ENCODE measurements around the gene APPL1. TPM values are rescaled to one million over a fixed set of nuclear protein-coding genes. Genes with fewer than 3 reads are reported as not detected.

Gene APPL1, protein sequence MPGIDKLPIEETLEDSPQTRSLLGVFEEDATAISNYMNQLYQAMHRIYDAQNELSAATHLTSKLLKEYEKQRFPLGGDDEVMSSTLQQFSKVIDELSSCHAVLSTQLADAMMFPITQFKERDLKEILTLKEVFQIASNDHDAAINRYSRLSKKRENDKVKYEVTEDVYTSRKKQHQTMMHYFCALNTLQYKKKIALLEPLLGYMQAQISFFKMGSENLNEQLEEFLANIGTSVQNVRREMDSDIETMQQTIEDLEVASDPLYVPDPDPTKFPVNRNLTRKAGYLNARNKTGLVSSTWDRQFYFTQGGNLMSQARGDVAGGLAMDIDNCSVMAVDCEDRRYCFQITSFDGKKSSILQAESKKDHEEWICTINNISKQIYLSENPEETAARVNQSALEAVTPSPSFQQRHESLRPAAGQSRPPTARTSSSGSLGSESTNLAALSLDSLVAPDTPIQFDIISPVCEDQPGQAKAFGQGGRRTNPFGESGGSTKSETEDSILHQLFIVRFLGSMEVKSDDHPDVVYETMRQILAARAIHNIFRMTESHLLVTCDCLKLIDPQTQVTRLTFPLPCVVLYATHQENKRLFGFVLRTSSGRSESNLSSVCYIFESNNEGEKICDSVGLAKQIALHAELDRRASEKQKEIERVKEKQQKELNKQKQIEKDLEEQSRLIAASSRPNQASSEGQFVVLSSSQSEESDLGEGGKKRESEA
- total RNA-seq: 10 to 100 TPM; 26.3 to 47.0 (median 33.9) TPM
- long read RNA-seq, donor 1, full-length matches to known transcripts: 12 of 26 reads
- long read RNA-seq, donor 1, partial matches to known transcripts: 11 of 26 reads
- long read RNA-seq, donor 1, other reads (novel, unspliced or antisense): 3 of 26 reads
- long read RNA-seq, donor 2, partial matches to known transcripts: 10 of 12 reads
- long read RNA-seq, donor 2, other reads (novel, unspliced or antisense): 2 of 12 reads

DNA sequence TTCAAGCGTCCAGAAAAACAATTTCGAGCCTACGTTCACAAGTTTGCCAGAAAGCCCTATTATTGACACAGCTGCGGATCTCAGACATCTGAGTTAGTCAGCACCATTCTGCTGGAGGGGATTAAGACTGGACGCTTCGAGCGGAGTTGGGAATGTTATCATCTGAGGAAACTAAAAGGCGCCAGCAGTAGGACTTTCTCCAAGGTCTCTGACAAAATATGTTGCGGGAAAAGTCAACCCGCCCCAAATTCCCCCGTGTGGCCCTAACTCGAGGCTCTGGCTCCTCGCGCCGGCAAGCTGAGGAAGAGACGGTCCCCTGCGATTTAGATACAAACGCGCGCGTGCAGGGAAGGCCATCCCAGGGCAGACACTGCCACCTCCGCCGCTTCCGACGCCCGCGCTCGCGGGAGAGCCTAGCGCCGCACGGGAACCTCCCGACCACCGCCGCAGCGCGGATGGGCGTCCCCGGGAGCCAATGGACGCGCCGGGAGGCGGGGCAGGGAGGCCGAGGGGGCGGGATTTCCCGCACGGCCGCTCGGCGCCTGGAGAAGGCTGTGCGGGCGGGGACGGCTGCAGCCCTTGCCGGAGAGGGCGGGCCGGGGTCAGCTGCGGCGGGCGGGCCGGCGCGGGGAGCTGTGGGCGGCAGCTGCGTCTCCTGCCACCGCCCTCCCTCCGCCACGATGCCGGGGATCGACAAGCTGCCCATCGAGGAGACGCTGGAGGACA is at the start of gene APPL1:
Gene APPL1, plus strand, starts transcription at position 526 of the 726 bp plus-strand sequence. Its CDS starts 155 bp downstream, at position 681.
- H3K9me3 ChIP-seq: no peaks in the 10 kb centered on the region
- intact Hi-C loops (cut with DNase I, micrococcal nuclease): no loop called here
- peak within 1 kb of the TSS; percentile 54 for H3K4me3 ChIP-seq
- TF ChIP-seq, protein P1, sequence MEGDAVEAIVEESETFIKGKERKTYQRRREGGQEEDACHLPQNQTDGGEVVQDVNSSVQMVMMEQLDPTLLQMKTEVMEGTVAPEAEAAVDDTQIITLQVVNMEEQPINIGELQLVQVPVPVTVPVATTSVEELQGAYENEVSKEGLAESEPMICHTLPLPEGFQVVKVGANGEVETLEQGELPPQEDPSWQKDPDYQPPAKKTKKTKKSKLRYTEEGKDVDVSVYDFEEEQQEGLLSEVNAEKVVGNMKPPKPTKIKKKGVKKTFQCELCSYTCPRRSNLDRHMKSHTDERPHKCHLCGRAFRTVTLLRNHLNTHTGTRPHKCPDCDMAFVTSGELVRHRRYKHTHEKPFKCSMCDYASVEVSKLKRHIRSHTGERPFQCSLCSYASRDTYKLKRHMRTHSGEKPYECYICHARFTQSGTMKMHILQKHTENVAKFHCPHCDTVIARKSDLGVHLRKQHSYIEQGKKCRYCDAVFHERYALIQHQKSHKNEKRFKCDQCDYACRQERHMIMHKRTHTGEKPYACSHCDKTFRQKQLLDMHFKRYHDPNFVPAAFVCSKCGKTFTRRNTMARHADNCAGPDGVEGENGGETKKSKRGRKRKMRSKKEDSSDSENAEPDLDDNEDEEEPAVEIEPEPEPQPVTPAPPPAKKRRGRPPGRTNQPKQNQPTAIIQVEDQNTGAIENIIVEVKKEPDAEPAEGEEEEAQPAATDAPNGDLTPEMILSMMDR (IDR thresholded peaks at IDR 0.05): no peak
- DNase-seq (peak; percentile 92 to 97 (median 94)), ATAC-seq (peak; percentile 96)
- H3K36me3 ChIP-seq (ENCODE audit: low read depth): no peaks in the 10 kb centered on the region
- peaks cover 14% of the 10 kb centered on the region for H3K4me1 ChIP-seq (ENCODE audit: low read depth)

GRCh38 chr3:57179580-57180410 is 47.7 kb upstream of the APPL1 start:
- ATAC-seq: peak; percentile 45
- TF ChIP-seq, protein P1 (IDR thresholded peaks at IDR 0.05): no peak
- Histone ChIP-seq H3K9me3 (no peaks in the 10 kb centered on the region), H3K4me1 (ENCODE audit: low read depth) (no peaks in the 10 kb centered on the region), H3K4me3 (no peak overlapping the region), H3K36me3 (ENCODE audit: low read depth) (no peaks in the 10 kb centered on the region)
- no peak for DNase-seq
- intact Hi-C loops (cut with DNase I, micrococcal nuclease): no loop called here

GRCh38 chr3:57184526-57184925 is 43.0 kb upstream of the APPL1 start:
- intact Hi-C loops (cut with DNase I, micrococcal nuclease): no loop called here
- ATAC-seq (no peak), DNase-seq (no peak)
- Histone ChIP-seq H3K4me1 (ENCODE audit: low read depth) (no peaks in the 10 kb centered on the region), H3K36me3 (ENCODE audit: low read depth) (no peaks in the 10 kb centered on the region), H3K4me3 (no peak overlapping the region), H3K9me3 (no peaks in the 10 kb centered on the region)
- TF ChIP-seq, protein P1 (IDR thresholded peaks at IDR 0.05): no peak

GRCh38 chr3:57192028-57192427 is 35.5 kb upstream of the APPL1 start:
- TF ChIP-seq, protein P1 (IDR thresholded peaks at IDR 0.05): no peak
- Histone ChIP-seq H3K4me3 (no peak overlapping the region), H3K9me3 (no peaks in the 10 kb centered on the region), H3K4me1 (ENCODE audit: low read depth) (no peaks in the 10 kb centered on the region), H3K36me3 (ENCODE audit: low read depth) (no peaks in the 10 kb centered on the region)
- ATAC-seq (no peak), DNase-seq (no peak)
- intact Hi-C loops (cut with DNase I, micrococcal nuclease): no loop called here

All from mucosa of descending colon (tissue), 3 donors.